Measurements from ENCODE around the gene PRKAG3.

DNA sequence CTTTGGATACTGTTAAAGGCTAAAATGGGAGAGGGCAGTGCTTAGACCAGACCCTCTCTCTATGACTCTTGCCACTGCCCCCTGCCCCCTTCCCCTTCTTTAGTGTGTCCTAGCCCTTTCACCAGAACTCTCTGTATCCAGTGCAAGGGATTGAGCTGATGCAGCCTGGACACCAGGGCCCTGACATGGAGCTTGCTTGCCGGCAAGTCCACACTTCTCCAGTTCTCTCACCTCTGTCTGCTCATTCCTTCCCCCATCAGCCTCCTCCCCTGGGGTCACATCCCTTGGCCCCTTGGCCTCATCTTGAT, 26.5 kb upstream of the PRKAG3 start:
- TF ChIP-seq, protein P1, sequence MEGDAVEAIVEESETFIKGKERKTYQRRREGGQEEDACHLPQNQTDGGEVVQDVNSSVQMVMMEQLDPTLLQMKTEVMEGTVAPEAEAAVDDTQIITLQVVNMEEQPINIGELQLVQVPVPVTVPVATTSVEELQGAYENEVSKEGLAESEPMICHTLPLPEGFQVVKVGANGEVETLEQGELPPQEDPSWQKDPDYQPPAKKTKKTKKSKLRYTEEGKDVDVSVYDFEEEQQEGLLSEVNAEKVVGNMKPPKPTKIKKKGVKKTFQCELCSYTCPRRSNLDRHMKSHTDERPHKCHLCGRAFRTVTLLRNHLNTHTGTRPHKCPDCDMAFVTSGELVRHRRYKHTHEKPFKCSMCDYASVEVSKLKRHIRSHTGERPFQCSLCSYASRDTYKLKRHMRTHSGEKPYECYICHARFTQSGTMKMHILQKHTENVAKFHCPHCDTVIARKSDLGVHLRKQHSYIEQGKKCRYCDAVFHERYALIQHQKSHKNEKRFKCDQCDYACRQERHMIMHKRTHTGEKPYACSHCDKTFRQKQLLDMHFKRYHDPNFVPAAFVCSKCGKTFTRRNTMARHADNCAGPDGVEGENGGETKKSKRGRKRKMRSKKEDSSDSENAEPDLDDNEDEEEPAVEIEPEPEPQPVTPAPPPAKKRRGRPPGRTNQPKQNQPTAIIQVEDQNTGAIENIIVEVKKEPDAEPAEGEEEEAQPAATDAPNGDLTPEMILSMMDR (IDR thresholded peaks at IDR 0.05) = no peak
- no peak for TF ChIP-seq POLR2A (IDR thresholded peaks at IDR 0.05)

Measured in esophagus squamous epithelium (tissue), 4 donors.